GM23338 (cell line): Measurements from ENCODE around the gene ETF1. TPM values are rescaled to one million over a fixed set of nuclear protein-coding genes. Genes with fewer than 3 reads are reported as not detected.

Experiments used
- ATAC-seq: fragments of 200-7000 bp; cut with Tn5 transposase; 3 replicates; pipeline ENCODE4 v1.9.1; 2020
- DNase-seq: peaks from one replicate; pipeline ENCODE4 v3.0.0-alpha.2; 2015; ENCODE audit warnings: low spot score
- H2AFZ ChIP-seq: fragments of 200-600 bp; sonication (generic); 2 replicates; pipeline ENCODE4 v1.8.0; 2016; ENCODE audit warnings: antibody characterized with exemption, mild to moderate bottlenecking, moderate library complexity
- H3F3A ChIP-seq: fragments of 200-600 bp; sonication (generic); replicated peaks from 2 replicates; pipeline ENCODE4 v1.8.0; 2017; ENCODE audit warnings: antibody characterized with exemption, mixed run types, low read depth
- H3K27ac ChIP-seq: fragments of 200-600 bp; sonication (generic); 2 replicates; pipeline ENCODE4 v1.6.1; 2016; ENCODE audit warnings: low read depth
- H3K27me3 ChIP-seq: fragments of 200-600 bp; sonication (generic); 2 replicates; pipeline ENCODE4 v1.8.0; 2016; ENCODE audit warnings: mild to moderate bottlenecking, mixed run types, moderate library complexity; ENCODE audit not compliant: insufficient read depth
- H3K36me3 ChIP-seq: fragments of 200-600 bp; sonication (generic); 2 replicates; pipeline ENCODE4 v1.8.0; 2016; ENCODE audit warnings: mild to moderate bottlenecking; ENCODE audit not compliant: insufficient read depth
- H3K4me1 ChIP-seq: fragments of 200-600 bp; sonication (generic); 2 replicates; pipeline ENCODE4 v1.8.0; 2016; ENCODE audit warnings: mild to moderate bottlenecking, moderate library complexity; ENCODE audit not compliant: insufficient read depth
- H3K4me2 ChIP-seq: fragments of 200-600 bp; sonication (generic); 2 replicates; pipeline ENCODE4 v1.7.1; 2017; ENCODE audit warnings: mixed run types
- H3K4me3 ChIP-seq: fragments of 200-600 bp; sonication (generic); 2 replicates; pipeline ENCODE4 v1.6.1; 2016; ENCODE audit warnings: mixed run types
- H3K79me2 ChIP-seq: fragments of 200-600 bp; sonication (generic); replicated peaks from 2 replicates; pipeline ENCODE4 v1.8.0; 2017; ENCODE audit warnings: mild to moderate bottlenecking; ENCODE audit not compliant: insufficient read depth
- H3K9me2 ChIP-seq: fragments of 200-600 bp; sonication (generic); 2 replicates; pipeline ENCODE4 v1.8.0; 2017; ENCODE audit not compliant: insufficient read depth
- H4K20me1 ChIP-seq: fragments of 200-600 bp; sonication (generic); replicated peaks from 2 replicates; pipeline ENCODE4 v1.8.0; 2017; ENCODE audit warnings: mild to moderate bottlenecking; ENCODE audit not compliant: insufficient read depth
- H3K27ac Mint-ChIP-seq: 2 replicates; pipeline ENCODE4 v1.8.0; 2020; ENCODE audit warnings: inconsistent platforms, mild to moderate bottlenecking, moderate library complexity, mixed read lengths
- H3K27me3 Mint-ChIP-seq: 3 replicates; pipeline ENCODE4 v1.8.0; 2022; ENCODE audit warnings: low read depth, mild to moderate bottlenecking, moderate library complexity, mixed read lengths, inconsistent platforms; ENCODE audit not compliant: insufficient read depth, poor library complexity
- H3K36me3 Mint-ChIP-seq: 3 replicates; pipeline ENCODE4 v1.8.0; 2021; ENCODE audit warnings: low read depth, mild to moderate bottlenecking, inconsistent platforms, moderate library complexity, mixed read lengths
- H3K4me1 Mint-ChIP-seq: 3 replicates; pipeline ENCODE4 v1.8.0; 2020; ENCODE audit warnings: mild to moderate bottlenecking, inconsistent platforms, mixed read lengths
- H3K4me3 Mint-ChIP-seq: 3 replicates; pipeline ENCODE4 v1.8.0; 2021; ENCODE audit warnings: moderate library complexity, mild to moderate bottlenecking, inconsistent platforms, mixed read lengths
- H3K9me3 Mint-ChIP-seq: 3 replicates; pipeline ENCODE4 v1.8.0; 2020; ENCODE audit warnings: moderate library complexity, mild to moderate bottlenecking, inconsistent platforms, mixed read lengths
- CREB1 ChIP-seq: fragments of 250-450 bp; sonication (Bioruptor Pico); IDR thresholded peaks from 2 replicates; pipeline ENCODE4 v1.5.0; 2020; ENCODE audit warnings: low read depth, mild to moderate bottlenecking, moderate library complexity
- ETS1 ChIP-seq: IDR thresholded peaks from 2 replicates; pipeline ENCODE4 v1.6.1; 2016; ENCODE audit warnings: antibody characterized with exemption
- EZH2phosphoT487 ChIP-seq: fragments of 200-600 bp; sonication (generic); IDR thresholded peaks from one replicate; pipeline ENCODE4 v1.8.1; 2018; ENCODE audit warnings: antibody characterized with exemption; ENCODE audit not compliant: unreplicated experiment
- JUNB ChIP-seq: IDR thresholded peaks from one replicate; pipeline ENCODE4 v1.6.1; 2016; ENCODE audit warnings: antibody characterized with exemption; ENCODE audit not compliant: unreplicated experiment
- NANOG ChIP-seq: IDR thresholded peaks from 2 replicates; pipeline ENCODE4 v1.6.1; 2016; ENCODE audit warnings: antibody characterized with exemption, borderline replicate concordance
- POLR2AphosphoS5 ChIP-seq: IDR thresholded peaks from 2 replicates; pipeline ENCODE4 v1.6.1; 2016; ENCODE audit warnings: antibody characterized with exemption, low read depth
- STAT1 ChIP-seq: IDR thresholded peaks from one replicate; pipeline ENCODE4 v1.6.1; 2016; ENCODE audit warnings: antibody characterized with exemption; ENCODE audit not compliant: unreplicated experiment
- ZNF114 ChIP-seq: fragments of 250-450 bp; sonication (Bioruptor Pico); IDR thresholded peaks from 2 replicates; pipeline ENCODE4 v1.5.0; 2020; ENCODE audit warnings: mild to moderate bottlenecking, moderate library complexity
- ZNF462 ChIP-seq: fragments of 250-450 bp; sonication (Bioruptor Pico); IDR thresholded peaks from 2 replicates; pipeline ENCODE4 v1.5.0; 2020; ENCODE audit warnings: mild to moderate bottlenecking, moderate library complexity
- polyA plus RNA-seq: library from polyadenylated mRNA; unstranded; fragments of >200 nt; fragmentation: Nextera tagmentation; extraction: Ambion mirVana; gene quantifications from 2 replicates; pipeline ENCODE4 v1.2.1, GENCODE V29; 2016
- total RNA-seq: library from RNA; depleted of rRNA; stranded (reverse); fragments of >200 nt; shearing (Covaris generic); gene quantifications from 2 replicates; pipeline ENCODE4 v1.2.3, GENCODE V29; 2014
- TF ChIP-seq, protein P1 (sequence below), 2 experiments: fragments of 200-600 bp in 1 of 2; sonication (generic) in 1 of 2; conservative IDR thresholded peaks; 2 replicates each; pipeline versions ENCODE4 v1.5.1 to v1.6.1; 2016 to 2017; ENCODE audit warnings: antibody characterized with exemption in 2 of 2, low read depth in 2 of 2, mild to moderate bottlenecking in 2 of 2, moderate library complexity in 1 of 2
- TF ChIP-seq, protein P2 (sequence below): IDR thresholded peaks from one replicate; pipeline ENCODE4 v1.6.1; 2018; ENCODE audit warnings: antibody characterized with exemption; ENCODE audit not compliant: unreplicated experiment

Gene ETF1
- total and polyA plus RNA-seq, 2 experiments from 2014 or later = 68.9 to 136 TPM

DNA sequence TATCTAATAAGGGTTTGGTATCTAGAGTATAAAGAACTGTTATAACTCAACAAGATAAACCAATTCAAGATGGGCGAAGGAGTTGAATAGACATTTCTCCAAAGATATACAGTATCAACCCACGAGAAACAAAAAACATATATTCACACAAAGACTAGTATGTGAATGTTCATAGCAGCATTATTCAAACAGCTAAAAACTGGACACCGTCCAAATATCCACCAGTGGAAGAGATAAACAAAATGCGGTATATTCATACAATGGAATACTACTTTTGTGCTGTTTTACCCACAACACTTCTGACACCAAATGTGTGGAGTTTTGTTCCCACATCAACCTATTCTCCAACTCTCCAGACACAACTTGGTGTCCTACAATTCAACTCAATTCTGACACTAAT, 44.7 kb downstream of the ETF1 start:
- Histone ChIP-seq H3K4me1 (no peaks in the 10 kb centered on the region), H3K4me2 (no peak overlapping the region), H3K4me3 (no peak overlapping the region), H2AFZ (no peak overlapping the region), H3K27ac (no peak overlapping the region), H3F3A (no peaks in the 10 kb centered on the region), H3K9me2 (no peaks in the 10 kb centered on the region), H3K27me3 (no peaks in the 10 kb centered on the region), H3K79me2 (no peaks in the 10 kb centered on the region), H3K36me3 (no peaks in the 10 kb centered on the region), H4K20me1 (no peaks in the 10 kb centered on the region)
- no peaks in the 10 kb centered on the region for H3K36me3 Mint-ChIP-seq
- no peak for ATAC-seq
- H3K27me3 Mint-ChIP-seq = peaks cover 17% of the 10 kb centered on the region
- no peak overlapping the region for H3K4me3 Mint-ChIP-seq
- DNase-seq = no peak
- no peak overlapping the region for H3K27ac Mint-ChIP-seq
- peaks cover 17% of the 10 kb centered on the region for H3K4me1 Mint-ChIP-seq
- H3K9me3 Mint-ChIP-seq = no peaks in the 10 kb centered on the region; the same call in 2 of the 3 replicates
- TF ChIP-seq, protein P1, sequence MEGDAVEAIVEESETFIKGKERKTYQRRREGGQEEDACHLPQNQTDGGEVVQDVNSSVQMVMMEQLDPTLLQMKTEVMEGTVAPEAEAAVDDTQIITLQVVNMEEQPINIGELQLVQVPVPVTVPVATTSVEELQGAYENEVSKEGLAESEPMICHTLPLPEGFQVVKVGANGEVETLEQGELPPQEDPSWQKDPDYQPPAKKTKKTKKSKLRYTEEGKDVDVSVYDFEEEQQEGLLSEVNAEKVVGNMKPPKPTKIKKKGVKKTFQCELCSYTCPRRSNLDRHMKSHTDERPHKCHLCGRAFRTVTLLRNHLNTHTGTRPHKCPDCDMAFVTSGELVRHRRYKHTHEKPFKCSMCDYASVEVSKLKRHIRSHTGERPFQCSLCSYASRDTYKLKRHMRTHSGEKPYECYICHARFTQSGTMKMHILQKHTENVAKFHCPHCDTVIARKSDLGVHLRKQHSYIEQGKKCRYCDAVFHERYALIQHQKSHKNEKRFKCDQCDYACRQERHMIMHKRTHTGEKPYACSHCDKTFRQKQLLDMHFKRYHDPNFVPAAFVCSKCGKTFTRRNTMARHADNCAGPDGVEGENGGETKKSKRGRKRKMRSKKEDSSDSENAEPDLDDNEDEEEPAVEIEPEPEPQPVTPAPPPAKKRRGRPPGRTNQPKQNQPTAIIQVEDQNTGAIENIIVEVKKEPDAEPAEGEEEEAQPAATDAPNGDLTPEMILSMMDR (conservative IDR thresholded peaks at IDR 0.05; ENCODE audit: low read depth in 2 of 2) = no peak
- TF ChIP-seq EZH2phosphoT487 (no peak), NANOG (no peak), CREB1 (no peak), ETS1 (no peak), ZNF462 (CRISPR knock-in tag) (no peak), JUNB (no peak), ZNF114 (CRISPR knock-in tag) (no peak), POLR2AphosphoS5 (no peak), STAT1 (no peak)
- TF ChIP-seq, protein P2, sequence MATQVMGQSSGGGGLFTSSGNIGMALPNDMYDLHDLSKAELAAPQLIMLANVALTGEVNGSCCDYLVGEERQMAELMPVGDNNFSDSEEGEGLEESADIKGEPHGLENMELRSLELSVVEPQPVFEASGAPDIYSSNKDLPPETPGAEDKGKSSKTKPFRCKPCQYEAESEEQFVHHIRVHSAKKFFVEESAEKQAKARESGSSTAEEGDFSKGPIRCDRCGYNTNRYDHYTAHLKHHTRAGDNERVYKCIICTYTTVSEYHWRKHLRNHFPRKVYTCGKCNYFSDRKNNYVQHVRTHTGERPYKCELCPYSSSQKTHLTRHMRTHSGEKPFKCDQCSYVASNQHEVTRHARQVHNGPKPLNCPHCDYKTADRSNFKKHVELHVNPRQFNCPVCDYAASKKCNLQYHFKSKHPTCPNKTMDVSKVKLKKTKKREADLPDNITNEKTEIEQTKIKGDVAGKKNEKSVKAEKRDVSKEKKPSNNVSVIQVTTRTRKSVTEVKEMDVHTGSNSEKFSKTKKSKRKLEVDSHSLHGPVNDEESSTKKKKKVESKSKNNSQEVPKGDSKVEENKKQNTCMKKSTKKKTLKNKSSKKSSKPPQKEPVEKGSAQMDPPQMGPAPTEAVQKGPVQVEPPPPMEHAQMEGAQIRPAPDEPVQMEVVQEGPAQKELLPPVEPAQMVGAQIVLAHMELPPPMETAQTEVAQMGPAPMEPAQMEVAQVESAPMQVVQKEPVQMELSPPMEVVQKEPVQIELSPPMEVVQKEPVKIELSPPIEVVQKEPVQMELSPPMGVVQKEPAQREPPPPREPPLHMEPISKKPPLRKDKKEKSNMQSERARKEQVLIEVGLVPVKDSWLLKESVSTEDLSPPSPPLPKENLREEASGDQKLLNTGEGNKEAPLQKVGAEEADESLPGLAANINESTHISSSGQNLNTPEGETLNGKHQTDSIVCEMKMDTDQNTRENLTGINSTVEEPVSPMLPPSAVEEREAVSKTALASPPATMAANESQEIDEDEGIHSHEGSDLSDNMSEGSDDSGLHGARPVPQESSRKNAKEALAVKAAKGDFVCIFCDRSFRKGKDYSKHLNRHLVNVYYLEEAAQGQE = no peak
